Esophagus muscularis mucosa (tissue), 3 donors: ENCODE measurements around the gene COL4A1.

Experiments
- CTCF ChIP-seq, 3 experiments: fragments of 200-600 bp in 2 of 3; fragments of 450-650 bp in 1 of 3; sonication (generic) in 2 of 3; IDR thresholded peaks; one replicate each; pipeline ENCODE4 v1.5.1; 2017 to 2019; ENCODE audit warnings: antibody characterized with exemption in 3 of 3, mild to moderate bottlenecking in 2 of 3, moderate library complexity in 1 of 3
- POLR2A ChIP-seq: fragments of 450-650 bp; IDR thresholded peaks from one replicate; pipeline ENCODE4 v1.6.1; 2017; ENCODE audit warnings: antibody characterized with exemption, moderate library complexity, mild to moderate bottlenecking, low read depth

- TF ChIP-seq CTCF (IDR thresholded peaks at IDR 0.05) (no peak), POLR2A (no peak)
Observed at GRCh38 chr13:110187641-110188161, 119.3 kb downstream of the COL4A1 start.
